GM19452 (cell line): ENCODE results near the gene CRPPA.
"Not testable (repeated sequence)": the region's sequence is repeated elsewhere in the genome, so short reads cannot be mapped to it uniquely, and the experiment has no call there.

Source experiments
- ATAC-seq: cut with Tn5 transposase; IDR thresholded peaks from one replicate; pipeline ENCODE4 v1.9.1; 2021; ENCODE audit not compliant: unreplicated experiment

The CRPPA gene

DNA sequence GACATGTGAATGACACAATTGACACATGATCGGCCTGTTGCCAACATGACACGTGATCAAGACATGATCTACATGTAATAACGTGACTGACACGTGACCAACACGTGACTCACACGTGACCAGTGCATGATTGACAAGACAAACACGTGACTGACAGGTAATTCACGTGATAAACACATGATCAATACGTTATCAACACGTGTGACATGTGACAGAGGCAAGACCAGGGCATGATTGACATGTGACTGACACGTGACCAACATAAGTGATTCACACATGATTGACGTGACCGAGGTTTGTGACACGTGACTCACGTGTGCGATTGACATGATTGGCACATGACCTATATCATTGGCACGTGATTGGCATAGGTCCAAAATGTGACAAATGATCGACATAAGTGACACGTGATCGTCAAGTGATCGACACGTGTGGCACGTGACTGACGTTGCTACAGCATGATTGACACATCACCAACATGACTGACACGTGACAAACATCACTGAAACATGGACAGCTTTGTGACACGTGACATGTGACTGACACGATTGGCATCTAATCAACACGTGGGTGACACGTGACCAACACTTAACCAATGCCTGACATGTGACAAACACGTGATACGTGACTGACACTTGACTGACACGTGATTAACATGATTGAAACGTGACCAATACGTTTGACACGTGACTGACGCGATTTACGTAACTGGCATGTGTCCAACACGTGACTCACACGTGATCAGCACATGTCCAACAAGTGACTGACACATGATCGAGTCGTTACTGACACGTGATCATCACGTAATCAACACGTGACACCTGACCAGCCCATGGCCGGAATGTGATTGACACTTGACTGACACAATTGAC lies 23.0 kb downstream of the CRPPA start:
- no peak for ATAC-seq

DNA sequence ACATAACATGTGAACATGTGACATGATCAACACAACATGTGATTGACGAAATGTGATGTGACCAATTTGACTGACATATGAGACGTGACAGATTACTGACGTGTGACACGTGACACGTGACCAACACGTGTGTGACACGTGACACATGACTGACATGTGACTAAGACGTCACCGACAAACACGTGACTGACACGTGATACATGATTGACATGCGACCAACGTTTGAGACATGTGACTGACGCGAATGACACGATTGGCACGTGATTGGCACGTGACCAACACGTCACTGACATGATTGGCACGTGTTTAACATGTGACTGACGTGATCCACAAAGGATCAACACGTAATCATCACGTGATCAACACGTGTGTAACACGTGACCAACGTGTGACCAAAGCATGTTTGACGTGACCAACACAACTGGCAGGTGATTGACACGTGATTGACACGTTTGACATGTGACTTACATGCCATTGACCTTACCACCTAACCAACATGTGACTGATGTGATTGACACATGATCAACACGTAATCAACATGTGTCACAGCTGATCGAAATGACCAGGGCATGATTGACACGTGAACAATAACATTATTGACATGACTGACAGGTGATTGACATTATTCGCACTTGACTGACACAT lies 23.7 kb downstream of the CRPPA start:
- ATAC-seq, result no peak

DNA sequence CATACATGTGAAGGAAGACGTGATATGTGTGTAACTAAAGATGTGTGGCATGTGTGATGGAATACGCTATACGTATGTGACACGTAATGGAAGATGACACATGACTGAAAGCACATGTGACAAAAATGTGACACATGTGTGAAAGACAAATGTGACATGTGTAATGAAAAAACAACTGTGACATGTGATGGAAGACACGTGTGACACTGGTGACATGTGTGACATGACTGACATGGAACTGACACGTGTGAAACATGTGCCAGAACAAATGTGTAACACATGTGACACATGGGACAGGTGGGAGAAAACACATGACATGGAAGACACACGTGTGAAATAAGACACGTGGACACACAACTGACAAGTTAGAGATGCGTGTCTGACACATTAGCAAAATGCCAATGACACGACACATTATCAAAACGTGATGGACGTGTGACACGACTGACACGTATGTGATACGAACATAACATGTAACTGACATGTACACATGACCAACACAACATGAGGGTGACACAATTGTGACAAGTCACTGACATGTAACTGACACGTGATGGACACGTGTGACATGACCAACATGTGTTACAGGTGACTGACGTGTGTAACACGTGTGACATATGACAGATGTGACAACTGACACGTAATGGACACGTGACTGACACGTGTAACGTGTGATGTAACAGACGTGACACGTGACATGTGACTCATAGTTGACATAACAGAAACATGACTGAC lies 24.4 kb downstream of the CRPPA start:
- no peak for ATAC-seq

DNA sequence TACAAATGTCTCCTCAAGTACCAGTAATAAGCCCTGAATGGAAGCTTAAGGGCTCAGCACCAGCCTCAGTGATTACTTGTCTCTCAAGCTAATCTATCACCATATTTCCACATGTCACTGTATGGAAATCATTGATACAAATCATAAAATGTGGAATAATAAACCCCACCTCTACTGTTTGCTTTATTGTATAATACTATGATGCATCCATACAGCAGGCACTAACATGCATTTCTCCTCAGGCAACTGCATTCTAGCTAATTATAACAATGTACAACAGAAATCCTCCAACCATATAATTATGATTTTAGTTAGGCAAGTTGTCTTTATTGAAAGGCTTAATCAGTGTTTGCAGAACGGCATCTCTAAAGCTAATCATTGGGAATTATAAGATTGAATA lies 26.2 kb downstream of the CRPPA start:
- no peak for ATAC-seq

DNA sequence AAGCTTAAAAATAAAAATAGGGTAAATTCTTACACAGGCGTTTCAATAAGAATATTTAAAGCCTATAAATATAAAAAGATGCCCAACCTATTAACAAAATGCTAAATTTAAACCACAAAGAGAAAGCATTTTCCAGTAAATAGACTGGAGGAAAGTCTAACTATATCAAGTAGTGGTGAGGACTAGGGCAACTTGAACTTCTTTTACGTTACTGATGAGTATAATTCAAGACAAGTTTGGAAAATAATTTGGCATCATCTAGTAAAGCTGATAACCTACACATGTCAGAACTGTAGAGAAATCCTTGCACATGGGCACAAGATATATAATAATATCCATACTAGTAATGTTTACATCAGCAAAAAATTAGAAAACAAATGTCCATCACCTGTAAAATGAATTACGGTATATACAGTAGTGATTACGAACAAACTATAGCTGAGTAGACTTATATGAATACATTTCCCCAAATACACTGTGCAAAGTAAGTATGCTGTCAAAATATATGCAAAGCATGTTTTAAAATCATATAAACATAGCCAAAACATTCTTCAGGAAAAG lies 27.4 kb downstream of the CRPPA start:
- ATAC-seq, result no peak

DNA sequence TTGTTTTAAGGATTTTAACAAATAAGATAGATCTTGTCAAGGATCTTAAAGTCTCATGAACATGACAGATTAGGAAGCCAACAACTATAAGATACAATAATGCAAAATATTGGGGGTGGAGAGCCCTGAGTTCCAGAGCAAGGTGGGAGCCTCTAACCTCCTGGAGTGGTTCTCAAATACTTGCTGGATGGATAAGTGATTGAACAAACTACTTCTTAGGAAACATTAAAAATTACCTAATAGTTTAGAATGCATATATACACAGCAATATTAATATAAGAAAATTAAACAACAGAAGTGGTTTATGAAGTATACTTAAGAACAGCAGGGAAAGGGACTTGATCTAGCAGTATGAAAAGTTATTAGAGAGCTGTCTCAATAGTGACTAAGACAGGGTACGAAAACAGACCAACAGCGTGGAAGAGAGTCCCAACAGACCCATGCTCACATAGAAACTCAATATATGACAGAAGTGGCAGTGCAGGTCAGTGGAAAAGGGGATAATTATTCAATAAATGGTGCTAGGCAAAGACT lies 28.3 kb downstream of the CRPPA start:
- no peak for ATAC-seq

DNA sequence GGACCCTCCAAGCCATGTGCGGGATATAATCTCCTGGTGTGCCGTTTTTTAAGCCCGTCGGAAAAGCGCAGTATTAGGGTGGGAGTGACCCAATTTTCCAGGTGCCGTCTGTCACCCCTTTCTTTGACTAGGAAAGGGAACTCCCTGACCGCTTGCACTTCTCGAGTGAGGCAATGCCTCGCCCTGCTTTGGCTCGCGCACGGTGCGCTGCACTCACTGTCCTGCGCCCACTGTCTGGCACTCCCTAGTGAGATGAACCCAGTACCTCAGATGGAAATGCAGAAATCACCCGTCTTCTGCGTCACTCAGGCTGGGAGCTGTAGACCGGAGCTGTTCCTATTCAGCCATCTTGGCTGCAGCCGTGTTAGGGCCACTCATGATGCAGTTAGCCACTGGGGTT lies 37.6 kb downstream of the CRPPA start:
- not testable (repeated sequence) for ATAC-seq

DNA sequence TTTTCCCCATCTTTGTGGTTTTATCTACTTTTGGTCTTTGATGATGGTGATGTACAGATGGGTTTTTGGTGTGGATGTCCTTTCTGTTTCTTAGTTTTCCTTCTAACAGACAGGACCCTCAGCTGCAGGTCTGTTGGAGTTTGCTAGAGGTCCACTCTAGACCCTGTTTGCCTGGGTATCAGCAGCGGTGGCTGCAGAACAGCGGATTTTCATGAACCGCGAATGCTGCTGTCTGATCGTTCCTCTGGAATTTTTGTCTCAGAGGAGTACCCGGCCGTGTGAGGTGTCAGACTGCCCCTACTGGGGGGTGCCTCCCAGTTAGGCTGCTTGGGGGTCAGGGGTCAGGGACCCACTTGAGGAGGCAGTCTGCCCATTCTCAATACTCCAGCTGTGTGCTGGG lies 38.2 kb downstream of the CRPPA start:
- ATAC-seq, result not testable (repeated sequence)
